T-helper 1 cell (primary cell): ENCODE data around the gene FOXF1.

Experiments used
- DNase-seq, 5 donors: peaks; one replicate each; pipeline ENCODE4 v3.0.0-alpha.2; 2012 to 2020
- total RNA-seq, 4 donors: gene quantifications; one replicate each; lab custom pipeline; 2026; lab: John Stamatoyannopoulos, UW

The FOXF1 gene
- 0 reads per million in 4 donors for total RNA-seq

DNA sequence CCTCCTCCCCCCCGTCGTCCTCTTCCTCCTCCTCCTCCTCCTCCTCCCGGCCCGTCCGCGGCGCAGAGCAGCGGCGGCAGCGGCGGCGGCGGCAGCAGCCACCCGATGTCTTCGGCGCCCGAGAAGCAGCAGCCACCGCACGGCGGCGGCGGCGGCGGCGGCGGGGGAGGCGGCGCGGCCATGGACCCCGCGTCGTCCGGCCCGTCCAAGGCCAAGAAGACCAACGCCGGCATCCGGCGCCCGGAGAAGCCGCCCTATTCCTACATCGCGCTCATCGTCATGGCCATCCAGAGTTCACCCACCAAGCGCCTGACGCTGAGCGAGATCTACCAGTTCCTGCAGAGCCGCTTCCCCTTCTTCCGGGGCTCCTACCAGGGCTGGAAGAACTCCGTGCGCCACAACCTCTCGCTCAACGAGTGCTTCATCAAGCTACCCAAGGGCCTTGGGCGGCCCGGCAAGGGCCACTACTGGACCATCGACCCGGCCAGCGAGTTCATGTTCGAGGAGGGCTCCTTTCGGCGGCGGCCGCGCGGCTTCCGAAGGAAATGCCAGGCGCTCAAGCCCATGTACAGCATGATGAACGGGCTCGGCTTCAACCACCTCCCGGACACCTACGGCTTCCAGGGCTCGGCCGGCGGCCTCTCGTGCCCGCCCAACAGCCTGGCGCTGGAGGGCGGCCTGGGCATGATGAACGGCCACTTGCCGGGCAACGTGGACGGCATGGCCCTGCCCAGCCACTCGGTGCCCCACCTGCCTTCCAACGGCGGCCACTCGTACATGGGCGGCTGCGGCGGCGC lies at the start of gene FOXF1:
TSS of gene FOXF1 (plus strand) at position 63 of the 797 bp plus-strand sequence. CDS start at position 106, 43 bp downstream.
- no peak for DNase-seq

DNA sequence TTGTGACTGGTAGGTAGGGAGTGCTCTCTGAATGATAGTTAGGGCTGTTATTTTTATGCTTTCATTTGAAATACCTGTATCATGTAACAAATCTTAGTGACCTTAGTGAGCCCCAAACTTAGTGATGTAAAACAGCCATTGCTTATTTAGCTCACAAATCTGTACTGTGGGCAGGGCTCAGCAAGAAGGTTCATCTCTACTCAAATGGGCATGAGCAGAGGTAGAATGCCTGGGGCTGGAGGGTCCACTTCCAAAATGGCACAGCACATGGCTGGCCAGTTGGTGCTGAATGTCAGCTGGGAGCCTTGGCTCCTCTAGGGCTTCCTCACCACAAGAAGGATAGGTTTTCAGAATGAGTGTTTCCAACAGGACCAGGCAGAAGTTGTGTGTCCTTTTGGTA lies 49.3 kb upstream of the FOXF1 start:
- no peak for DNase-seq

DNA sequence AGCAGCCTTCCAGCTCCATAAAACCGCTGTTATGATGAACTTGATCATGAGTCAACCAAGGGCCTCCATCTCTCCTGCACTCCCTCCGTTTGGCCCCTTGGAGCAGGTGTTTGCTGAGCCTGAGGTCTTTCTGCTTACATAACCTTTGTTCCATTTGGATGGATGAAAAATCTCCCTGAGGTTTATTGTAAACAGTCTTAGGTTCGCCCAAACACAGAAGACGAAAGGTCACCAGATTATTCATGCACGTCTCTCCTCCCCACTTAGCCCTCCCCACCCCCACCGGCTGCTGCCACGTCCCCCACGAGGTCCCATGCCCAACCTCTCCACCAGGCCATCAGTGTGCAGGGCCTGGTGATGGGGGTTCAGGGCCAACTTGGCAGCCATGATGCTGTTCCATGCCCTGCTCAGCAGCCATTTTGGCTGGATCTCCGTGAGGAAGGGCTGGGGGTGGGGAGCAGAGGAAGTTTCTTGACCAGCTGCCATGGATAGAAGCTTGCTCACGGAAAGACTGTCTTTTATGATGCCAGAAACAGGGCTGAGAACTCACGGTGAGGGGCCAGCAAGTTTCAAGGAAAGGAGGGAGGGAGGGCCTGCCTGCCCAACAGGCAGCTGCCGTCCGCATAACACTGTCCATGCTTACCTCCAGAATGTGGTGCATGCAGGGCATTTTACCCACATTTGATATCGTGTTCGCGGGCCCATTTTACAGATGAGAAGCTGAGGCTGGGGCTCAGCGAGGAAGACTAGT lies 47.8 kb upstream of the FOXF1 start:
- no peak for DNase-seq

DNA sequence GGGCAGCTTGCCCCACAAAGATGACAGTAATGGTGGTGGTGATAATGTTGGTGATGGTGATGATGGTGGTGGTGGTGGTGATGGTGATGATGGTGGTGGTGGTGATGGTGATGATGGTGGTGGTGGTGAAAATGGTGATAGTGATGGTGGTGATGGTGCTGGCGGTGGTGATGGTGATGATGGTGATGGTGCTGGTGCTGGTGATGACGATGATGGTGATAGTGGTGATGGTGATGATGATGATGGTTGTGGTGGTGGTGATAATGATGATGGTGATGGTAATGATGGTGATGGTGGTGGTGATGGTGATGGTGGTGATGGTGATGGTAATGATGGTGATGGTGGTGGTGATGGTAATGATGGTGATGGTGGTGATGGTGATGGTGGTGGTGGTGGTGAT lies 46.3 kb upstream of the FOXF1 start:
- DNase-seq: no peak

DNA sequence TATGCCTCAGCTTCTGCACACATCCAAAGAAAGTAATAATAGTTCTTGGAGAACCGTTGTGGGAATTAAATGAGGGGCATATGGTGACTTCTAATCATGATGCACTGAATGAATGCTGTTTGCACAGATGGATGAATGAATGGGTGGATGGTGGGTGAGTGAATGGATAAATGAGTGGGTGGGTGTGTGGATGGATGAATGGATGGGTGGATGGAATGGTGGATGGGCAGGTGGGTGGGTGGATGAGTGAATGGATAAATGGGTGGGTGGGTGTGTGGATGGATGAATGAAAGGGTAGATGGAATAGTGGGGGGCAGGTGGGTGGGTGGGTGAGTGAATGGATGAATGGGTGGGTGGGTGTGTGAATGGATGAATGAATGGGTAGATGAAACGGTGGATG lies 44.9 kb upstream of the FOXF1 start:
- no peak for DNase-seq

DNA sequence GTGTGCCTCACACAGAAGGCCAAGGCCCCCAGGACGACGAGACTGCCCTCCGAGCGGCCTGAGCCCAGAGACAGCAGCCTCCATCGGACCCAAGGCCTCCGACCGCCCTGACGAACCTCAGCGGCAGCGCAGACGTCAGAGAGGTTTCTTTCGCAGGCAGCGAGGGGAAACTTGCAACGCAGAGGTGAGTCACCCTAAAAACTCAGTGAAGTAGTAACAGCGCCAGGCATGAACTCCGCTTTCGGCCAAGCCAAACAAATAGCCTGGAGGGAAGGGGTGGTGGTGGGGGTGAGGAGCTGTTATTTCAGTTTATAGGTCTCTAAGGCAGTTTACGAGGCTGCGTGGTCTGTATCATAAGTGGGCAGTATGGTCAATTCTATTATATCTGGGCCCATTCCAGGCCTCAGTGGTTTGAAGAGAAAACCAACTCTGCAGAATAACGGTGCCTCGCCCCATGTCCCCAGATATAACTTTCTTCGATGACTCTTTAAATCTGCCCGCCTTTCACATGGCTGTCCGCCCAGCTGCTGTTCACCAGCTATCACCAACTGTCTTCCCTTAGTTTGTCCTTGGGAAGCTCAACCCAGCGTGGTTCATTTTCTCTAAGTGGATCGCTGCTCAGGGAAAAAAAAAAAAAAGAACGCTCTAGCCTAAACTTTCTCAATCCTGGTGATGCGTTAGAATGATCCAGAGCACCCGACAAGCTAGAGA lies 43.5 kb upstream of the FOXF1 start:
- no peak for DNase-seq

DNA sequence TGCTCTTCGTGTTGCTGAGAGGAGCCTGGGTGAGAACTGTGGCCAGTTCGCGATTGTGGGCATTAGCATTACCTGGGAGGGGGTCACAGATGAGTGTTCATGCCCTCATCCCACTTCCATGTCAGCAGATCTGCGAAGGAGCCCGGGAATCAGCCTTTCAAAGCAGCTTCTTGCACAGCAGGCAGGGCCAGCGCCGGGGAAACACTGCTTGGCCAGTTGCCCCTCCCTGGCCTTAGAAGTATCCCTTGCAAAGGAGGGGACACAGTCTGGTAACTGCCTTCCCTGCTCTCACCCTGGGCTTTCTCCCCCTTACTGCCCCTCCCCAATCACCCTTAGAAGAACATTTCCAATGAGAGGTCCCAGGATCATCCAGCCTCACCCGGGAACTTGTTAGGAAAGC lies 42.8 kb upstream of the FOXF1 start:
- no peak for DNase-seq

DNA sequence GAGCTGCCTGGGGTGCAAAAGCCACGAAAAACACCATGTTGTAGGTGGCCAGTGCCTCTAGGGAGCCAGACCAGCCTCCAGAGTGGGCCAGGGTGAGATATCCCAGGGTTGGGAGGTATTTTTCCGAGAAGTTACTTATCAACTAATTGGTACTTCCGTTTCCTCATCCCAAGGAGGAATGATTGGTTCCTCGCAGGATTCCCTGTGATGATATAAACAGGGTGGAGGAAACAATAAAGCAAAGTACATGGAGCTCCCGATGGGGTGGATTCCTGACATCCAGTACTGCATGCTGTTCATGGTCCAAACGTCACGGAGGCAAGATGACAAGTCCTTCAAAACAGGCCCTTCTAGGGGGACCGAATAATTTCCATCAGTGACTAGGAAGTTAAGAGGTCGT lies 39.4 kb upstream of the FOXF1 start:
- DNase-seq: no peak

DNA sequence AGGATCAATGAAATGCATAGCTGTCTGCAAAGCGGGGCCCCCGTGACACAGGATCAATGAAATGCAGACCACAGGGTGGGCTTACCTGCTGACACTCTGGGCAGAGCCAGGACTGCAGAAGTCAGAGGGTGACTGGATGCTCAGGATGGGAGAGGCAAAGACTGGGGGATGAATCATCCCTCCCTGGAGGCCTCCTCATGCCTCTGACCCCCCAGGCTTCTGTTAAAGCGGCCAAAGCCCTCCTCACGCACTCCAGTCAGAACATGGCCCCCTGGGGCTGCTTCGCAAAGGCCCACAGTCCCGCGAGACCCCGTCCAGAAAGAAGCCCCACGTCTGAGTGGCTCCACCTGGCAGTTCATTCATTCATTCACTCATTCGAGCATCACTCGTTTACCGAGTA lies 38.4 kb upstream of the FOXF1 start:
- DNase-seq: no peak

DNA sequence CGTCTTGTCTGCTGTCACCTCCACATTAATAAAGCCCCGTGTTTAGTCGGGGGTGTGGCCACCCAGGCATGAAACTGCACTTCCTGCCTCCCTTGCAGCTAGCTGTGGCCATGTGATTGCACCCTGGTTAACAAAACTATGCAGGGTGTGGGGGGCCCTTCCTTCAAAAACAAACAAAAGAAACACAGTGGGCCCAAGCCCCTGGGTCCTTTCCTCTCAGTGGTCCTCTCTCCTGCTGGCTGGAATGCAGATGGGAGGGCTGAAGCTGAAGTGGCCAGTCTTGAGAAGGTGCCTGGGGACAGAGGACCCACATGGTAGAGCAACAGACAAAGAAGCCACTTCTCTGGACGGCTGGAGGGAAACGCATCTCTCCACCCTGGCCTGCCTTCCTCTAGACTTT lies 38.0 kb upstream of the FOXF1 start:
- no peak for DNase-seq

DNA sequence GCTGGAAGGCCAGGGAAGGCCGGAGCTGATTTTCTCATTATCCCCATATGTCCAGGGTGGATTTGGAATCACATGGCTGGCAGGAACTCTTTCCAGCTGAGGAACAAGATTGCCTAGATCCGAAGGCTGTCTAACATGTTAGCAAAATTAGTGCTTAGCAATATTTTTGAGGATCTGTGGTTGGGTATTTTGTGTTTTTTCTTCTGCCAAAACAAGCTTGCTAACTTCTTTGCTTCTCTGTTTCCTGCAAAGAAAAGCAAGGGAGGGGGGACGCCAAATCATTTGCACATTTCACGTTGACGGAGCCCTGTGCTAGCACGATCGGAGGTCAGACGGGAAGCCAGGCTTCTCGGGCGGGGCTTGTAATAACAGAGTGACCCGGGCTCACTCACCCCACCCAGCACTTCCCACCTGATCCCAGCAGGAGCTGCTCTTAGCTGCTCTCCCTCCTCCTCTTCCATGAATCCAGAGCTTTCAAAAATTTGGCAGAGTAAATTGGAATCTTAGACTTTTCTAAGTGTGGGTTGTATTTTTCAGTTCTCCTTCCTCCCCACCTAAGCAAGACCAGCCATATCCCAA lies 33.3 kb upstream of the FOXF1 start:
- DNase-seq: no peak

DNA sequence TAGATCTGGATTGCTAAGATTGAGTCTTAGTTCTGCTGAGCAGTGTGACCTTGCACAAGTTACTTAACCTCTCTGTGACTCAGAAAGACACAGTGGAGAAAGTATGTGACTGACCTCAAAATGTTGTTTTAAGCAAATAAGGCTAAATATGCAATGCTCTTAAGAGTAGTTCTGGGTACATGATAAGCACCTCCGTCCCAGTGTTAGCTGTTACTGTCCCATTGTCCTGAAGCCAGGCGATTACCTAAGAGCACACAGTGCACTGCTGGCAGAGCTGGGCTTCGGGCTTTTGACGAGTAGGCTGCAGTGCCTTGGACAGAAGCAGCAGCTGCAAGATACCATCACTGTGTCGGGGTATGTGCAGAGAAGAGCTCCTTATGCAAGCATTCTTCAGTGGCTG lies 32.7 kb upstream of the FOXF1 start:
- no peak for DNase-seq

DNA sequence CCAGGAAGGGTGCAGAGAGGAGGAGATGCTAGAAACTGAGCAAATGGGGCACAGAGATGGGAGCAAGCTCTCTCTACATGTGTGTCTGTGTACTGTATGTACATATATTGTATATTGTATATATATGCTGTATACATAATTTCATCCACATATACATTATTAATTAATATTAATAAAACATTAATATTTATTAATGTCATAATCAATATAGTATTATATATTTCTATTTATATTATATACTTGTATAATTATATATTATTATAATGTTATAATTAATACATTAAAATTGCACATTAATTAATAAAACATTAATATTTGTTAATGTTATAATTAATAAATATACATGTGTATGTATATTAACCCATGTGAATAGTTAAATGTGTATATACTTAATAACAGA lies 31.5 kb upstream of the FOXF1 start:
- no peak for DNase-seq

DNA sequence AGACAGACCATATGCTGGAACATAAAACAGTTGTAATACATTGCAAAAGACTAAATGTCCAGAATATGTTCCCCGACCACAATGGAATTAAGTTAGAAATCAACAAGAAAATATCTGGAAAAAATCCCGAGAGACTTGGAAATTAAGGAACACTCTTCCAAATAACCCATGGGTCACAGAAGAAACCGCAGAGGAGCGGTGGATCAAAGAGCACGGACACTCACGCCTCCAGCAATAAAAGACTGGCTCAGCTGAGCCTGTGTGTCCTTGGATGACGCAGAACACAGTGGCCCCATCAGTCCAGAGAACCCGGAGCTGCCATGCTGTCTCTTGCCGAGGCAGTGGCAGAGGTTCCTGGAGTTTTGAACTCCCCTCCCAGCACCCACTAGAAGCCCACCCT lies 30.9 kb upstream of the FOXF1 start:
- no peak for DNase-seq

DNA sequence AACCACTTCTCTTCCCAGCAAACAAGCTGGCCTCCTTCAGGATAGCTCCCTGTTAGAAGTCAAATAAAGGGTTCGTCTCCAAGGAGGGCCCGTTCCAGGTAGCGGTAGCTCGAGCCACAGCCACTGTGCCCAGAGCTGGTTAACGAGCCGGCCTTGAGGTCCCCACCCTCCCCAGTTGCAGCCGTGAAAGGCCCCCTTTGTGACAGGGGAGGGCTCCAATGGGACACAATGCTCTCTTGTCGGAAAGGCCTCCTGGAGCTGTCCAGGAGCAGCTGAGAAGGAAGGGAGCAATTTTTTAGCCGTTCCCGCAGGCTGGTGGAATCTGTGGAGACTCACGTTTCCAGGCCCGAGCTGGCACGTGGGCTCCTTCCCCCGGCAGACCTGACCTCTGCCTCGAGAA lies 29.9 kb upstream of the FOXF1 start:
- DNase-seq: no peak

DNA sequence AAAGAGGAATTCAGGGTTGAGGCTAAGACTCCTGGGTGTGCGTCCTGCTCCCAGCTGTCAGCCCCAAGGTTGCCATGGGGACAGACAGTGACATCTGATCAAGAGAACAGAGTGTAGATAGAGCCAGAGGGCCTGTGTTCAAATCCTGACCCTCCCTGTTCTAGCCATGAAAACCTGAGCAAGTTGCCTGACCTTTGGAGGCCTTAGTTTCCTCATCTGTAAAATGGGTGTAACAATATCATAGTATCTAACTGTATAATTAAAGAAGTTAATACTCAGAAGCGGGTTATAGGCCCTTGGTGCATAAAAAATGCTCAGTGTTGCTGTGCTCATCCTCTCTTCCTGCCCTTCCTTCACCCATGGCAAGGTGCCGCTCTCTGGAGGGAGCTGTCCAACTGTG lies 28.7 kb upstream of the FOXF1 start:
- no peak for DNase-seq

DNA sequence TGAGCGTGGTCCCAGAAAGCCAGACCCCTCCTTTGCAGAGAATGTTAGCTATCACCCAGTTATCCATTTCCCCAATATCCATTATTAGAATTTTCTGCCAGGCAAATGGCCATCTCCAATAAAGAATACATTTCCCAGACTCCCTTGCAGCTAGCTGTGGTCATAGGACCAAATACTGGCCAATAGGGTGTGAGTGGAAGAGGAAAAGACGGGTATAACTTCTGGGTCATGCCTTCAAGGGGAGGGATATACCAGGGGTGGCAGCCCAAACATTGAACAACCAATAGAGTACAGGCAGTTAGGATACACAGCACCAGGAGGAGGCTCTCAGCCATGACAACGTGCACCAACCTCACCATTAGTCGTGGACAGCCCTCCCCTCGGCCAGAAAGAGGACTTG lies 26.1 kb upstream of the FOXF1 start:
- DNase-seq: no peak

DNA sequence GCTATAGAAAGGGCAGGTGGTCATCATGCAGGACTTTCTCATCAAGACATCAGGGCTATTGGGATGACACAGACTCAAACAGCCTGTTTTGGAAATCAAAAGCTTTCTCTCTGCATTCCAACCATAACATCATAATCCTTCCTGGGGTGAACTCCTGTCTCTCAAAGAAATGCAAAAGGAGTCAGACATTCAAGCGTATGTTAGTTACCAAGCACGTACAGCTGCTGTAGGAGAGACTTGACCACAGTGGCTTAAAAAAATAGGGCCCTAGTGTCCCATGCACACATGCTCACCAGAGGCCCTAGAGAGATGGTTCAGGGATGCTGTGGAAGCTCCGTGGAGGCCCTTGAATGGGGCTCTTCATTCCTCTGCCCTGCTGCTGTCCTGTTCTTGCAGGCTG lies 24.6 kb upstream of the FOXF1 start:
- no peak for DNase-seq

DNA sequence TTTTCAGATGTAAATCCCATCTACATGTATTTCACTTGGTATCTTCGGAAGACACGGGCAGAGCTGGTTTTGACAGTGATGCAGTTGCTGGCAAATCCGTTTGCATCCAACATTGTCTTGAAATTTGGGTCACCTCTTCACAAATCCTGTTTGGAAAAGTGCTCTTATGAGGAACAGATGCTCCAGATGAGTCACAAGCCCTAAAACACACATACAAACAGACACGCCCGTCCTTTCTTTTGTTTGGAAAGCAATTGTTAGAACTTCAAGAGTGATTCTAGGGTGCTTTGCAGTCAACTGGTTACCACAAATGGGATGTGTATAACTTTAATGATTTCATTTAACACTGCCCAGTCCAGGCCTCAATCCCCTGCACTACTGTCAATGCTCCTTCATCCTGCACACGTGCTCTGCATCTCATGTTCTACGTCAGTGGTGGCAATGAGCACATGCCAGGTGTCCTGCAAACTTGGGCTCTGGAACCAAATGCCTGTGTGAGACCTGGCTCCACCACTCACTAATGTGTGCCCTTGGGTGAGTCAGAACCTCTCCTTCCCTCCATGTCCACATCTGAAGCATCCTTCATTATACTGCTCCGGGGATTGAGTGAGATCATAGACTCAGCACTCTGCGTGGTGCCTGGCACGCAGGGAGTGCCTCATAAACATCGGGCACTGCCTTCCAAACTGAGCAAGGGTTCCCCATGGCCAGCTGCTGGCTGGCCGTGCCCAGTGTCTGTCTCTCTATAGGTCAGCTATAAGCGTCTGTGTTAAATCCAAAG lies 19.3 kb upstream of the FOXF1 start:
- DNase-seq: no peak

DNA sequence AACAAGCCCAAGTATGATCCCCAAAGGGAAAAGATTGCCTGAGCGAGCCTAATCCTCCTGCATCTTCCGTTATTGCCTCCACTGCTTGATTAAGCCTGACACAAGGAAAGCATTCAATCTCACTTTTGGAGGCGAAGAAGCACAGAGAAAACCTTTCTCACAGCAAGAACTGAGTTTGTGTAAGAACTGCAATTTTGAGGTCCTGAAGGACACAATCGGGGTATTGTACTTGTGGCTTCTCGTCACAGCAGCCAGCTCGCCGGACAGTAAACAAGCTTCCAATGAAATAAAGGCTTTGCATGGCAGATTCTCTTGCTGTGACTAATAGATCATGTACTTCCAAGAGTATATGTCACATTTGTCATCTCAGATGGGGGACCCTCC lies 18.7 kb upstream of the FOXF1 start:
- no peak for DNase-seq

DNA sequence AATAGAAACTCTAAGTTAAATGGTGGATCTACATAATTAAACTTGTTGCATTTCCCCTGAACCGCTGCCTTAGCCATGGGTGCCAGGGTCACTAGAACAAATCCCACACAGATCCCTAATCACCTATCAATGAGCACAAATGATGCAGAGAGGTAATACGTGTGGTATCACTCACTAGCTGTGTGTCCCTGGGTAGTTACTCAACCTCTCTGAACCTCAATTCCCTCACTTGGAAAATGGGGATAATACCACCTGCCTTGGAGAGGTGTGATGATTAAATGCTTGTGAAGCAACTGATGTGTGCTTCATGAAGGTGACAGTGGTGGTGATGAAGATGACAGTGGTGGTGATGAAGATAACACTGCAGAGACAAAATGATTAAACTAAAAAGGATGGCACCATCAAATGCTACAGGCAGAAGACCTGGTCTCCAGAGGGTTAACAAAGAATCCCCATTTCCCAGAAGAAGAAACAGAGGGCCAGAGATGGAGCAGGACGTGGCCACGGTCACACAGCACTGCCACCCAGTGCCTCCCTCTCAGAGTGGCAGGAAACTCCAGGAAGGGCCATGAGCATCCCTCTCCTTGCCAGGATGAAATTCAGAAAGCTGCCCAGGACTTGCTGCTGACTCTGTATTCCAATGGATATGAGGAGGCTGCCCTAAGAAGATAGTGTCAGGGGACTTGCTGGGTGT lies 17.9 kb upstream of the FOXF1 start:
- DNase-seq: no peak
